Cardiac fibroblast (primary cell): ENCODE results near the gene ZBTB20.

ENCODE experiments used
- DNase-seq, 2 donors: peaks; one replicate each; pipeline versions ENCODE4 v3.0.0 to v3.0.0-alpha.2; 2010; ENCODE audit warnings: low read depth in 2 of 2
- H3K4me3 ChIP-seq, 2 donors: replicated peaks in 1 of 2; 1 replicate in 1 of 2; 2 replicates in 1 of 2; pipeline ENCODE4 v1.5.1; 2011; ENCODE audit warnings: low read depth in 2 of 2, low read length in 2 of 2, mild to moderate bottlenecking in 2 of 2, moderate library complexity in 1 of 2
- CTCF ChIP-seq: IDR thresholded peaks from one replicate; pipeline ENCODE4 v1.5.1; 2011; ENCODE audit warnings: low read depth, mild to moderate bottlenecking, low read length, inconsistent platforms

Gene ZBTB20

GRCh38 chr3:115100806-115101205 is 46.3 kb downstream of the ZBTB20 start:
- no peak for TF ChIP-seq CTCF
- no peak overlapping the region for H3K4me3 ChIP-seq
- no peak for DNase-seq

GRCh38 chr3:115099986-115100571 is 47.0 kb downstream of the ZBTB20 start:
- DNase-seq: peak; percentile 81 to 85
- TF ChIP-seq CTCF: no peak
- H3K4me3 ChIP-seq: peak overlapping the region; percentile 22 to 41

GRCh38 chr3:115099134-115099985 is 47.7 kb downstream of the ZBTB20 start:
- H3K4me3 ChIP-seq: peak overlapping the region; percentile 22 to 41
- peak in 1 of 2 donors; percentile 16 for DNase-seq
- TF ChIP-seq CTCF: no peak

GRCh38 chr3:115098354-115099073 is 48.6 kb downstream of the ZBTB20 start:
- DNase-seq: no peak
- no peak overlapping the region for H3K4me3 ChIP-seq
- TF ChIP-seq CTCF: no peak

- no peak for TF ChIP-seq CTCF
- H3K4me3 ChIP-seq: no peak overlapping the region
- no peak for DNase-seq
These were observed 51.9 kb downstream of the ZBTB20 start for GRCh38 chr3:115095236-115095635.

GRCh38 chr3:115092220-115092791 is 54.8 kb downstream of the ZBTB20 start:
- no peak overlapping the region for H3K4me3 ChIP-seq
- TF ChIP-seq CTCF: peak; percentile 87
- peak; percentile 78 to 81 for DNase-seq
